ENCODE measurements around the gene COASY.
"Not testable (repeated sequence)": the region's sequence is repeated elsewhere in the genome, so short reads cannot be mapped to it uniquely, and the experiment has no call there.

The COASY gene

GRCh38 chr17:42547698-42548069 lies 14.3 kb upstream of the COASY start:
- H3K4me1 ChIP-seq (ENCODE audit: insufficient read depth, insufficient read length): peaks cover 1% of the 10 kb centered on the region
- DNase-seq (ENCODE audit: low read depth, low spot score): no peak
- no peak overlapping the region for H3K4me3 ChIP-seq (ENCODE audit: insufficient read length, low read depth)
- no peaks in the 10 kb centered on the region for H3K27me3 ChIP-seq (ENCODE audit: insufficient read depth, insufficient read length)
- no peaks in the 10 kb centered on the region for H3K9me3 ChIP-seq (ENCODE audit: insufficient read depth, low read length)
- TF ChIP-seq ZNF274 (IDR thresholded peaks at IDR 0.05; ENCODE audit: low read depth, low read length): no peak
- TF ChIP-seq SUZ12 (IDR thresholded peaks at IDR 0.05; ENCODE audit: extremely low read depth, insufficient read depth, insufficient read length): no peak
- TF ChIP-seq YY1 (IDR thresholded peaks at IDR 0.05; ENCODE audit: insufficient read depth, insufficient read length): no peak
- peaks cover 29% of the 10 kb centered on the region for H3K36me3 ChIP-seq (ENCODE audit: insufficient read depth, insufficient read length, low read length)
- no peak overlapping the region for H3K9ac ChIP-seq (ENCODE audit: insufficient read length, low read depth)

- TF ChIP-seq SUZ12 (IDR thresholded peaks at IDR 0.05; ENCODE audit: extremely low read depth, insufficient read depth, insufficient read length): no peak
- no peak for TF ChIP-seq YY1 (IDR thresholded peaks at IDR 0.05; ENCODE audit: insufficient read depth, insufficient read length)
- no peak for TF ChIP-seq ZNF274 (IDR thresholded peaks at IDR 0.05; ENCODE audit: low read depth, low read length)
- Histone ChIP-seq H3K9ac (ENCODE audit: insufficient read length, low read depth) (peak overlapping the region; percentile 81), H3K4me1 (ENCODE audit: insufficient read depth, insufficient read length) (peaks cover 2% of the 10 kb centered on the region), H3K4me3 (ENCODE audit: insufficient read length, low read depth) (peak overlapping the region; percentile 51), H3K9me3 (ENCODE audit: insufficient read depth, low read length) (no peaks in the 10 kb centered on the region), H3K36me3 (ENCODE audit: insufficient read depth, insufficient read length, low read length) (peaks cover 26% of the 10 kb centered on the region), H3K27me3 (ENCODE audit: insufficient read depth, insufficient read length) (no peaks in the 10 kb centered on the region)
- peak; percentile 81 for DNase-seq (ENCODE audit: low read depth, low spot score)
These were observed 13.7 kb upstream of the COASY start for GRCh38 chr17:42548070-42548837.

GRCh38 chr17:42548993-42549755 lies 12.8 kb upstream of the COASY start:
- Histone ChIP-seq H3K9me3 (ENCODE audit: insufficient read depth, low read length) (no peaks in the 10 kb centered on the region), H3K9ac (ENCODE audit: insufficient read length, low read depth) (peak overlapping the region; percentile 81), H3K36me3 (ENCODE audit: insufficient read depth, insufficient read length, low read length) (peaks cover 20% of the 10 kb centered on the region), H3K4me3 (ENCODE audit: insufficient read length, low read depth) (peak overlapping the region; percentile 51), H3K4me1 (ENCODE audit: insufficient read depth, insufficient read length) (peaks cover 9% of the 10 kb centered on the region), H3K27me3 (ENCODE audit: insufficient read depth, insufficient read length) (no peaks in the 10 kb centered on the region)
- DNase-seq (ENCODE audit: low read depth, low spot score): no peak
- TF ChIP-seq SUZ12 (IDR thresholded peaks at IDR 0.05; ENCODE audit: extremely low read depth, insufficient read depth, insufficient read length): no peak
- TF ChIP-seq ZNF274 (IDR thresholded peaks at IDR 0.05; ENCODE audit: low read depth, low read length): no peak
- no peak for TF ChIP-seq YY1 (IDR thresholded peaks at IDR 0.05; ENCODE audit: insufficient read depth, insufficient read length)

- not testable (repeated sequence) for H3K27me3 ChIP-seq (ENCODE audit: insufficient read depth, insufficient read length); DNase-seq (ENCODE audit: low read depth, low spot score); H3K9me3 ChIP-seq (ENCODE audit: insufficient read depth, low read length); H3K4me1 ChIP-seq (ENCODE audit: insufficient read depth, insufficient read length)
- Histone ChIP-seq H3K36me3 (ENCODE audit: insufficient read depth, insufficient read length, low read length) (peaks cover 11% of the 10 kb centered on the region), H3K4me3 (ENCODE audit: insufficient read length, low read depth) (peak within 1 kb of the TSS; percentile 81), H3K9ac (ENCODE audit: insufficient read length, low read depth) (peak within 1 kb of the TSS; percentile 86)
These were observed 9.2 kb upstream of the COASY start, which contains the start of gene HSD17B1 for GRCh38 chr17:42552736-42553135. TSS of gene HSD17B1 (plus strand) at chr17:42552923. CDS start at chr17:42552934, 11 bp downstream.

GRCh38 chr17:42553161-42553818 lies 8.7 kb upstream of the COASY start:
- Histone ChIP-seq H3K9ac (ENCODE audit: insufficient read length, low read depth) (peak overlapping the region; percentile 86), H3K4me1 (ENCODE audit: insufficient read depth, insufficient read length) (peaks cover 9% of the 10 kb centered on the region), H3K9me3 (ENCODE audit: insufficient read depth, low read length) (no peaks in the 10 kb centered on the region), H3K4me3 (ENCODE audit: insufficient read length, low read depth) (no peak overlapping the region), H3K27me3 (ENCODE audit: insufficient read depth, insufficient read length) (no peaks in the 10 kb centered on the region), H3K36me3 (ENCODE audit: insufficient read depth, insufficient read length, low read length) (peaks cover 11% of the 10 kb centered on the region)
- no peak for TF ChIP-seq ZNF274 (IDR thresholded peaks at IDR 0.05; ENCODE audit: low read depth, low read length)
- TF ChIP-seq SUZ12 (IDR thresholded peaks at IDR 0.05; ENCODE audit: extremely low read depth, insufficient read depth, insufficient read length): no peak
- no peak for DNase-seq (ENCODE audit: low read depth, low spot score)

GRCh38 chr17:42553866-42554249 lies 8.1 kb upstream of the COASY start:
- H3K4me1 ChIP-seq (ENCODE audit: insufficient read depth, insufficient read length): peaks cover 9% of the 10 kb centered on the region
- H3K36me3 ChIP-seq (ENCODE audit: insufficient read depth, insufficient read length, low read length): peaks cover 11% of the 10 kb centered on the region
- H3K9me3 ChIP-seq (ENCODE audit: insufficient read depth, low read length): no peaks in the 10 kb centered on the region
- H3K4me3 ChIP-seq (ENCODE audit: insufficient read length, low read depth): peak overlapping the region; percentile 81
- peak overlapping the region; percentile 86 for H3K9ac ChIP-seq (ENCODE audit: insufficient read length, low read depth)
- no peak for TF ChIP-seq ZNF274 (IDR thresholded peaks at IDR 0.05; ENCODE audit: low read depth, low read length)
- TF ChIP-seq SUZ12 (IDR thresholded peaks at IDR 0.05; ENCODE audit: extremely low read depth, insufficient read depth, insufficient read length): no peak
- TF ChIP-seq YY1 (IDR thresholded peaks at IDR 0.05; ENCODE audit: insufficient read depth, insufficient read length): no peak
- no peaks in the 10 kb centered on the region for H3K27me3 ChIP-seq (ENCODE audit: insufficient read depth, insufficient read length)
- DNase-seq (ENCODE audit: low read depth, low spot score): no peak
